DND-41 (cell line): ENCODE measurements around the gene NDUFB6.
"Not testable (repeated sequence)": the region's sequence is repeated elsewhere in the genome, so short reads cannot be mapped to it uniquely, and the experiment has no call there.

ENCODE experiments used
- EZH2 ChIP-seq: IDR thresholded peaks from 3 replicates; pipeline ENCODE4 v1.6.1; 2012; ENCODE audit warnings: borderline replicate concordance, low read depth, mild to moderate bottlenecking, moderate library complexity, low read length, inconsistent platforms; ENCODE audit not compliant: severe bottlenecking
- TF ChIP-seq, protein P1 (sequence below): IDR thresholded peaks from 2 replicates; pipeline ENCODE4 v1.5.1; 2012; ENCODE audit warnings: borderline replicate concordance, low read length, moderate library complexity, mild to moderate bottlenecking; ENCODE audit not compliant: poor library complexity, severe bottlenecking; ENCODE audit errors: extremely low read depth

DNA sequence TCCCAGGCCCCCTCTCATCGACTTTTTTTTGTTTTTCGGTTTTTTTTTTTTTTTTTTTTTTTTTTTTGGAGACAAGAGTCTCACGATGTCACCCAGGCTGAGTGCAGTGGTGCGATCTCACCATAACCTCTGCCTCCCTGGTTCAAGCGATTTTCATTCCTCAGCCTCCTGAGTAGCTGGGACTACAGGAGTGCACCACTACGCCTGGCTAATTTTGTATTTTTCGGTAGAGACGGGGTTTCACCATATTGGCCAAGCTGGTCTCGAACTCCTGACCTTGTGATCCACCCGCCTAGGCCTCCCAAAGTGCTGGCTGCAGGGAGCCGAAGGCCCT lies 48.4 kb downstream of the NDUFB6 start:
- TF ChIP-seq, protein P1, sequence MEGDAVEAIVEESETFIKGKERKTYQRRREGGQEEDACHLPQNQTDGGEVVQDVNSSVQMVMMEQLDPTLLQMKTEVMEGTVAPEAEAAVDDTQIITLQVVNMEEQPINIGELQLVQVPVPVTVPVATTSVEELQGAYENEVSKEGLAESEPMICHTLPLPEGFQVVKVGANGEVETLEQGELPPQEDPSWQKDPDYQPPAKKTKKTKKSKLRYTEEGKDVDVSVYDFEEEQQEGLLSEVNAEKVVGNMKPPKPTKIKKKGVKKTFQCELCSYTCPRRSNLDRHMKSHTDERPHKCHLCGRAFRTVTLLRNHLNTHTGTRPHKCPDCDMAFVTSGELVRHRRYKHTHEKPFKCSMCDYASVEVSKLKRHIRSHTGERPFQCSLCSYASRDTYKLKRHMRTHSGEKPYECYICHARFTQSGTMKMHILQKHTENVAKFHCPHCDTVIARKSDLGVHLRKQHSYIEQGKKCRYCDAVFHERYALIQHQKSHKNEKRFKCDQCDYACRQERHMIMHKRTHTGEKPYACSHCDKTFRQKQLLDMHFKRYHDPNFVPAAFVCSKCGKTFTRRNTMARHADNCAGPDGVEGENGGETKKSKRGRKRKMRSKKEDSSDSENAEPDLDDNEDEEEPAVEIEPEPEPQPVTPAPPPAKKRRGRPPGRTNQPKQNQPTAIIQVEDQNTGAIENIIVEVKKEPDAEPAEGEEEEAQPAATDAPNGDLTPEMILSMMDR, result not testable (repeated sequence)
- not testable (repeated sequence) for TF ChIP-seq EZH2
